Posterior vena cava (tissue), 2 donors: ENCODE measurements around the gene CNFN. TPM values are rescaled to one million over a fixed set of nuclear protein-coding genes. Genes with fewer than 3 reads are reported as not detected.
"Not testable (repeated sequence)": the region's sequence is repeated elsewhere in the genome, so short reads cannot be mapped to it uniquely, and the experiment has no call there.

Experiments
- DNase-seq: peaks from one replicate; pipeline ENCODE4 v3.0.0-alpha.2; 2020; ENCODE audit warnings: low spot score
- intact Hi-C, 2 donors: fragments of 100-400 bp; cut with DNase I; formaldehyde crosslinking; loops; one replicate each; pipeline versions ENCODE4 v1.14.1 to v1.14.2; 2022 to 2023
- total RNA-seq, 2 donors: library from RNA; stranded (reverse); fragmentation: NEBNext Ultra II Directional; extraction: Animal tissue kit (Norgen Biotek cat#: 25700); gene quantifications; one replicate each; pipeline ENCODE4 v1.2.1, GENCODE V29; 2021
- donor health status: DM: yes; HTN: yes; CAD: no.
- donor health status: DM: yes; HTN: yes; CAD: no.

CNFN gene
- total RNA-seq, 2 donors from 2014 or later, result 0.52 to 0.88 TPM

GRCh38 chr19:42357290-42357689 lies 32.8 kb downstream of the CNFN start:
- intact Hi-C loops, result no loop called here
- DNase-seq, result no peak

- intact Hi-C loops, result no loop called here
- no peak for DNase-seq
Measured at GRCh38 chr19:42356686-42357085, 33.4 kb downstream of the CNFN start.

GRCh38 chr19:42355896-42356295 lies 34.2 kb downstream of the CNFN start:
- DNase-seq, result no peak
- intact Hi-C loops, result no loop called here

GRCh38 chr19:42353341-42354015 lies 36.6 kb downstream of the CNFN start:
- intact Hi-C loops, result no loop called here
- DNase-seq, result no peak

- intact Hi-C loops, result no loop called here
- DNase-seq, result no peak
Measured at GRCh38 chr19:42352301-42353259, 37.5 kb downstream of the CNFN start.

GRCh38 chr19:42351079-42351735 lies 38.9 kb downstream of the CNFN start:
- no peak for DNase-seq
- intact Hi-C loops, result no loop called here

GRCh38 chr19:42350417-42350816 lies 39.7 kb downstream of the CNFN start:
- DNase-seq, result no peak

GRCh38 chr19:42349378-42350107 lies 40.6 kb downstream of the CNFN start:
- intact Hi-C loops, result no loop called here
- DNase-seq, result no peak

More at GRCh38 chr19:42350417-42350816, 39.7 kb downstream of the CNFN start:
- intact Hi-C loops, result no loop called here

GRCh38 chr19:42348211-42348610 lies 41.9 kb downstream of the CNFN start:
- DNase-seq, result no peak
- intact Hi-C loops, result no loop called here

- intact Hi-C loops, result no loop called here
- no peak for DNase-seq
Measured at GRCh38 chr19:42345191-42345812, 44.8 kb downstream of the CNFN start.

GRCh38 chr19:42344336-42344893 lies 45.7 kb downstream of the CNFN start:
- intact Hi-C loops, result no loop called here

GRCh38 chr19:42343344-42344110 lies 46.6 kb downstream of the CNFN start:
- DNase-seq, result no peak
- intact Hi-C loops, result no loop called here

More at GRCh38 chr19:42344336-42344893, 45.7 kb downstream of the CNFN start:
- no peak for DNase-seq

GRCh38 chr19:42339922-42340321 lies 50.2 kb downstream of the CNFN start:
- DNase-seq, intact Hi-C loops: not testable (repeated sequence)

GRCh38 chr19:42339126-42339860 lies 50.8 kb downstream of the CNFN start:
- intact Hi-C loops, DNase-seq: not testable (repeated sequence)
